NCI-H1436 (cell line): ENCODE results near the gene NLRC5.

Source experiments
- DNase-seq: peaks from one replicate; lab custom pipeline; 2025; lab: John Stamatoyannopoulos, UW

Gene NLRC5

DNA sequence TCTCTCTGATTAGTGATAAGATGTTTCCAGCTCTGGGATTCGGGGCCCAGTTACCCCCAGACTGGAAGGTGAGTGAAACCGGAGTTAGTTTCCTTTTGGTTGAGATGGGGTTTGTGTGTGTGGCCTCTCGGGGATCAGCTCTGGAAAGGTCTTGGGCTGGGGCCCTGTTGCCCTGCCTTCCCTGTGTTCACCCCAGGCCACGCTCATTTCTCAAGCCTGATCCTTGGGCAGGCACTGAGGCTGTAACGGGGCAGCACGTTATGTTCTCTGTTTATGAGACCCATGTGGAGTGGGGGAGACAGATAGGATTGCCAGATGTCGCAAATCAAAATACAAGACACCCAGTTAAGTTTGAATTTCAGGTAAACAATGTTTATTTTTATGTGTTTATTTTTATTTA lies 138.5 kb downstream of the NLRC5 start:
- DNase-seq: no peak

DNA sequence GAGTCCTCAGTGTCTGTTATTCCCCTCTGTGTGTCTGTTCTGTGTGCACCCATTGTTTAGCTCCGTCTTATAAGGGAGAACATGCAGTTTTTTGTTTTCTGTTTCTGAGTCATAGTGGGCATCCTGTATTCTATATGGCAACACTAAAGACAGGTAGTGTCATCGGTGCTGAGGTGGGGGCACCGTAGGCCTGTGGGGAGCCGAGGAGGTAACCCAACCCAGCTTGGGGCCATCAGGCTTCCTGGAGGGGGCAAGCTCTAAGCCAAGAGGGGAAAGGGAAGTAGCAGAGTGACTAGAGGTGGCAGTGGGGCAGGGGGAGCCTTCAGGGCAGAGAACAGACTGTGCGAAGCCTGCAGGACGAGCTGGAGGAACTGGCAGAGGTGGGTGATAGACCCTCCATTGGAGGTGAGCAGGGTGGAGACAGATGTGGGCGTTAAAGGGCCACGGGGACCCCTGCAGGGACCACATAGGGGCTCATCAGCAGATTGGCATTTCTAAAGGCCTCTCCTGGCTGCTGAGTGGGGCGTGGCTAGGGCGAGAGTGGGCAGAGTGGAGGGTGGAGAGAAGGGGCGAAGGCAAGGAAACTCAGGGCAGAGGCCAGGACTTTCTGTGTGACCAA lies 139.5 kb downstream of the NLRC5 start:
- no peak for DNase-seq

DNA sequence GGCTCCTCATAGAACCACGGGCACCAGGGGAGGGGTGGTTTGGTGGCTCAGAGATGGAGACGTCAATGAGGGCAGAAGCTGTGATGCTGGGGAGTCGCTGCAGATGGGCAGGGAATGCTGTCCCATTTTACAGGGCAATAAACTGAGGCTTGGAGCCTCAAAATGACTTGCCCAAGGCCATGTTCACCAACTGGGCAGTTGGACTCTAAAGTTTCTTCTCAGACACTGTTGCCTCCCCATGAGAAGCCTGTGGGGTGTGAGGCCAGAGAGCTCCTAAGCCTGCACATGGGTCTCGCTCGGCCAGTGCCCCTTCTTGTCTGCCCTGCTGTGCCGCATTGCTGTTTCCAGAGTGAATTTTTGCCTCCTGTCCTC lies 141.6 kb downstream of the NLRC5 start:
- no peak for DNase-seq

GRCh38 chr16:57131351-57131970 lies 142.1 kb downstream of the NLRC5 start:
- no peak for DNase-seq

- no peak for DNase-seq
These were observed 143.1 kb downstream of the NLRC5 start for GRCh38 chr16:57132470-57132869.

GRCh38 chr16:57133031-57133430 lies 143.7 kb downstream of the NLRC5 start:
- DNase-seq: no peak
